ENCODE data around the gene SOWAHC. TPM values are rescaled to one million over a fixed set of nuclear protein-coding genes. Genes with fewer than 3 reads are reported as not detected.
A peak's percentile ranks its signal among the peaks of the same experiment; 100 is the strongest.
"Not testable (repeated sequence)": the region's sequence is repeated elsewhere in the genome, so short reads cannot be mapped to it uniquely, and the experiment has no call there.

SOWAHC gene
- total and polyA plus RNA-seq, 5 experiments from 2014 or later, result 0.05 to 0.16 (median 0.12) TPM; not detected in 2

DNA sequence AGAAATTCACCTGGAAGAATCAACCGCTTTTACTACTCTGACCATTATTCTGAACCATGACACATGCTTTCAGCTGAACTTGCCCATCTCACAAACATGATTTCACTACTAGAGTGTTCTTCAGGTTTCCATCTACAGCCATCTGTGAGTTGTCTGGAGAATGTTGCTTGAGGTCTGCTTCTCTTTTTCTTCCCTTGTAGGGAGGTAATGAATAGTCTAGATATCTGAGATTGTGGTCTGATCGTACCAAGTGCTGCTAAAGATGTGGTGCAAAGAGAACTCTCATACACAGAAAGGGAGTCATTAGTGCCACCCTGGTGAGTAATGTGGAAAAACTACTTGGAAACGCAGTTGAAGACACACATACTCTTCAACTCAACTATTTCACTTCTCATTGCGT is 10.2 kb downstream of the SOWAHC start:
- no peaks in the 10 kb centered on the region for H3K4me1 Mint-ChIP-seq
- H3K36me3 Mint-ChIP-seq, result no peaks in the 10 kb centered on the region
- ATAC-seq, result no peak
- no peak overlapping the region for H3K4me3 Mint-ChIP-seq
- H3K9me3 Mint-ChIP-seq, result no peaks in the 10 kb centered on the region
- H3K27me3 Mint-ChIP-seq, result peaks cover 14 to 62% (median 31%) of the 10 kb centered on the region in 5 donors
- DNase-seq, result no peak
- no peak overlapping the region for H3K27ac Mint-ChIP-seq
- POLR2A ChIA-PET, result no interaction called here

DNA sequence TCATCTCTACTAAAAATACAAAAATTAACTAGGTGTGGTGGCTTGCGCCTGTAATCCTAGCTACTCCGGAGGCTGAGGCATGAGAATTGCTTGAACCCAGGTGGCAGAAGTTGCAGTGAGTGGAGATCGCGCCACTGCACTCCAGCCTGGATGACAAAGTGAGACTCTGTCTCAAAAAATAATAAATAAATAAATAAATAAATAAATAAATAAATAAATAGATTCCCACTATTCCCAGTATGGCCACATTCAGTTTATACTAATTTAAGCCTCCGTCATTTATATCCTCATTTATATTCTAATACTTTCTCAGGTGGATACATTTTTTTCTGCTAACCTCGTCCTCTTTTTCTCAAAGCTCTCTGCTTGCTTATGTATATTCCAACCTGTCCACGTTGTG is 14.2 kb downstream of the SOWAHC start:
- not testable (repeated sequence) for H3K36me3 Mint-ChIP-seq

DNA sequence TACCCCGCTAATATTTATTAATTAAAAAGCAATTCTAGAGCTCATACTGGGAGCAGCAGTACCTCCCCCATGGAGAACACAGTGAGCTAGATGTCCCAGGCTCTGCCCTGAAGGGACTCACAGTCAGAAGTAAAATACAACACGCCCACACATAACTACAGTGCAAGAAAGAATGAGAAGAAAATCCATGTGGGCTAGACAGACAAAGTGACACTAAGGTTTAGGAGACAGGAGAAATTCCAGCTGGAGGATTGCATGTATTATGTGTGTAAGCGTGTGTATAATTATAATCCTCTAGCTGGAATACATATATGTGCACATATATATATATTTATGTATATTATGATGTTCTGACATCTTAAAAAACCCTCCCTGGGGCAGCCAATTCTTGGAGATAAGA is 15.7 kb downstream of the SOWAHC start:
- H3K27ac Mint-ChIP-seq, result no peak overlapping the region
- no peak overlapping the region for H3K4me3 Mint-ChIP-seq
- H3K9me3 Mint-ChIP-seq, result no peaks in the 10 kb centered on the region
- H3K4me1 Mint-ChIP-seq, result no peaks in the 10 kb centered on the region
- ATAC-seq (no peak), DNase-seq (no peak)
- POLR2A ChIA-PET, result no interaction called here
- peaks cover 2 to 20% (median 9%) of the 10 kb centered on the region in 5 donors for H3K27me3 Mint-ChIP-seq
- peaks cover 0 to 1% (median 0%) of the 10 kb centered on the region in 3 donors for H3K36me3 Mint-ChIP-seq

More for the DNA sequence above, 14.2 kb downstream of the SOWAHC start:
- H3K4me1 Mint-ChIP-seq, H3K4me3 Mint-ChIP-seq, POLR2A ChIA-PET, H3K9me3 Mint-ChIP-seq, H3K27ac Mint-ChIP-seq, DNase-seq, ATAC-seq: not testable (repeated sequence)
- H3K27me3 Mint-ChIP-seq, result peaks cover 5 to 35% (median 23%) of the 10 kb centered on the region in 5 donors

DNA sequence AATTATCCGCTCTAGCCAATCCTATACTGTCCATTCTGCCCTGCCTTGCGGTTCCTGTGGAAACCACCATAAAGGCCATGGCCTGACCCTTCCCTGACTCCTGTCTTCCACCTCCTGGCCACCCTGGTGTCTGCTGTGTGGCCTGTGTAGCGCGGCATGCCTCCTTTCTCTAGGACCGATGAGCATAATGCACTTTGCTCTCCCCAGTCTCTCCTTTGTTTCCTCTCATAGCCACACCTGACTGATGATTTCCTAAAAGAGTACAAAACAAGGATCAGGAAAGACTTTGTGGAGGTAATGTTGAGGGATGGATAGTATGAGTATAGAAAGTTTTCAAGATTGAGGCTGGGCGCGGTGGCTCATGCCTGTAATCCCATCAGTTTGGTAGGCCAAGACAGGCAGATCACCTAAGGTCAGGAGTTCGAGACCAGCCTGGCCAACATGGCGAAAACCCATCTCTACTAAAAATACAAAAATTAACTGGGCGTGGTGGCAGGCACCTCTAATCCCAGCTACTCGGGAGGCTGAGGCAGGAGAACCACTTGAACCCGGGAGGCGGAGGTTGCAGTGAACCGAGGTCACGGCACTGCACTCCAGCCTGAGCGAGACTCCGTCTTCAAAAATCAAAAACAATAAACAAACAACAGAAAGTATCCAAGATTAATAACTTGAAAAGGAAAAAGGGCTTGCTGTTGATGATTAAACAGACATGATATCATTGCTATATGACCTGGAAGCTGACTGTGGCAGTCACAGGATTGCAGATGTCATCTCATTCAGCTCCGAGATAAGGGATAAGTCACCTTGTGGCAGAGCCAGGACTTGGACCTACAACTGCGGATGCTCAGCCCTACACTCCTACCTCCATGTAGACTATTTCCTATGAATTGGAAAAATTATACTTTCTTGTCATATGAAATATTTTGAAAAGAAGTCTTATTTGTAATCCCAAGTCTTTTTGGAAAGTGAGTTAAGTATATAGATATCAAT is 16.6 kb downstream of the SOWAHC start:
- no peak for DNase-seq
- peaks cover 0 to 1% (median 0%) of the 10 kb centered on the region in 3 donors for H3K36me3 Mint-ChIP-seq
- POLR2A ChIA-PET, result no interaction called here
- no peaks in the 10 kb centered on the region for H3K9me3 Mint-ChIP-seq
- H3K27me3 Mint-ChIP-seq, result peaks cover 0 to 20% (median 9%) of the 10 kb centered on the region in 5 donors
- no peaks in the 10 kb centered on the region for H3K4me1 Mint-ChIP-seq
- H3K4me3 Mint-ChIP-seq, result no peak overlapping the region
- peak overlapping the region in 1 of 10 donors; percentile 56 for H3K27ac Mint-ChIP-seq
- no peak for ATAC-seq

DNA sequence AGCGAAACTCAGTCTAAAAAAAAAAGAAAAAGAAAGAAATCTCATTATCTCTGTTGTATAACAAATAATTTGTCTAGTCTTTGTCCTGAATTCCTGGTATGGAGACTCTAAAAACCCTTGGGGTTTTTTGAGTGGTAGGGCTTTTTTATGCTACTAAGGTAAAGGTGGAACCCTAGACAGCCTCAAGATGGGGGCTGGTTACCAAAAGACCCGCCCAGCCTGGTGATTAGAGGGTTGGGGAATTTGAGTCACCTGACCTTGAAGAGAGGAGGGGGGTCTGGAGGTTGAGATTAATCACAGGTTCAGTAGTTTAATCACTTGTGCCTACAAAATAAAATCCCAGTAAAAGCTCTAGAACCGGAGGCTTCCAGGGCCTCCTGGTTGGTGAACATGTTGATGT is 17.6 kb downstream of the SOWAHC start:
- POLR2A ChIA-PET, result no interaction called here
- H3K4me1 Mint-ChIP-seq, result no peaks in the 10 kb centered on the region
- H3K36me3 Mint-ChIP-seq, result peaks cover 0 to 1% (median 0%) of the 10 kb centered on the region in 3 donors
- no peak overlapping the region for H3K4me3 Mint-ChIP-seq
- DNase-seq (no peak), ATAC-seq (no peak)
- peaks cover 0 to 20% (median 8%) of the 10 kb centered on the region in 5 donors for H3K27me3 Mint-ChIP-seq
- H3K9me3 Mint-ChIP-seq, result no peaks in the 10 kb centered on the region
- no peak overlapping the region for H3K27ac Mint-ChIP-seq

DNA sequence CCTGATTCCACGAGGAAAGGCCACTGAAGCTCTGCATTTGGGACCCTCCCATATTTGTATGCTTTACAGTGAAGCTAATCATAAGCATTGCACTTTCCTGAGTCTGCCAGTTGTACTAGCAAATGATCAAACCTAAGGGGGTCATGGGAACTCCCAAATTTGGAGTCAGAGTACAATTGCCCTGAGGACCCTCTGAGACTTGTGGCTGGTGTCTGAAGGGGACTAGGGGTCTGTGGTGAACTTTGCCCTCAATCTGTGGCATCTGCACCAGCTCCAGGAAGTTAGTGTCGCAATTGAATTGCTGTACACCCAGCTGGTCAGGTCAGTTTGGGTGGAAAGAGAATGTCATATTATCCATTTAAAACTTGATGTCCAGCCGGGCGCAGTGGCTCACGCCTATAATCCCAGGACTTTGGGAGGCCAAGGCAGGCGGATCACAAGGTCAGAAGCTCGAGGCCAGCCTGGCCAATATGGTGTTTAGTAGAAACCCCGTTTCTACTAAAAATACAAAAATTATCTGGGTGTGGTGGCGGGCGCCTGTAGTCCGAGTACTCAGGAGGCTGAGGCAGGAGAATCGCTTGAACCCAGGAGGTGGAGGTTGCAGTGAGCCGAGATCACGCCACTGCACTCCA is 18.1 kb downstream of the SOWAHC start:
- H3K27ac Mint-ChIP-seq, result no peak overlapping the region
- POLR2A ChIA-PET, result no interaction called here
- no peaks in the 10 kb centered on the region for H3K9me3 Mint-ChIP-seq

DNA sequence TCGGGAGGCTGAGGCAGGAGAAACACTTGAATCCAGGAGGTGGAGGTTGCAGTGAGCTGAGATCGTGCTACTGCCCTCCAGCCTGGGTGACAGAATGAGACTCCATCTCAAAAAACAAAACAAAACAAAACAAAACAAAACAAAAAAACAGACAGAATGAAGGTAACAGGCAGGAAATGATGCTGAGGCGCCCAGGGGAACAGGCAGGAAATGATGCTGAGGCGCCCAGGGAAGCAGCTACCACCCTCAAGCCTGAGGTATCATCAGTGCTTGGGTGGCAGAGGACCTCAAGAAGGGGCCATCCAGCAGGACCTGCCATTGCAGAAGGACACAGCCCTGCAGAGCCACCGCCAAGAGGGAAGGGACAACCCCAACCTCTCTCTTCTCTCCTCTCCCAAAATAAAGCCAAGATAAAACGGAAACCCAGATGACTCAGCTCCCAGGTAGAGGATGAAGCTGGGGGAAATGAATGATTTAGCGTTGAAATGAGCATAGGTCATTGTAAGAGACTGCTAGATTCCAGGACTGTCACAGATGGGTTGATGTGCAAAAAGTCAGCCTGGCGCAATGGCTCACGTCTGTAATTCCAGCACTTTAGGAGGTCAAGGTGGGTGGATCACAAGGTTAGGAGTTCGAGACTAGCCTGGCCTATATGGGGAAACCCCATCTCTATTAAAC is 19.3 kb downstream of the SOWAHC start:
- Mint-ChIP-seq H3K36me3 (peaks cover 0 to 1% (median 0%) of the 10 kb centered on the region in 3 donors), H3K27me3 (peaks cover 0 to 19% (median 4%) of the 10 kb centered on the region in 5 donors), H3K9me3 (no peaks in the 10 kb centered on the region), H3K27ac (no peak overlapping the region), H3K4me1 (peaks cover 0 to 2% (median 0%) of the 10 kb centered on the region in 4 donors), H3K4me3 (no peak overlapping the region)
- ATAC-seq, result no peak
- POLR2A ChIA-PET, result no interaction called here
- DNase-seq, result no peak

More for the DNA sequence above, 18.1 kb downstream of the SOWAHC start:
- no peak overlapping the region for H3K4me3 Mint-ChIP-seq
- peaks cover 0 to 19% (median 7%) of the 10 kb centered on the region in 5 donors for H3K27me3 Mint-ChIP-seq
- DNase-seq, result no peak
- no peaks in the 10 kb centered on the region for H3K4me1 Mint-ChIP-seq
- peaks cover 0 to 1% (median 0%) of the 10 kb centered on the region in 3 donors for H3K36me3 Mint-ChIP-seq
- no peak for ATAC-seq

DNA sequence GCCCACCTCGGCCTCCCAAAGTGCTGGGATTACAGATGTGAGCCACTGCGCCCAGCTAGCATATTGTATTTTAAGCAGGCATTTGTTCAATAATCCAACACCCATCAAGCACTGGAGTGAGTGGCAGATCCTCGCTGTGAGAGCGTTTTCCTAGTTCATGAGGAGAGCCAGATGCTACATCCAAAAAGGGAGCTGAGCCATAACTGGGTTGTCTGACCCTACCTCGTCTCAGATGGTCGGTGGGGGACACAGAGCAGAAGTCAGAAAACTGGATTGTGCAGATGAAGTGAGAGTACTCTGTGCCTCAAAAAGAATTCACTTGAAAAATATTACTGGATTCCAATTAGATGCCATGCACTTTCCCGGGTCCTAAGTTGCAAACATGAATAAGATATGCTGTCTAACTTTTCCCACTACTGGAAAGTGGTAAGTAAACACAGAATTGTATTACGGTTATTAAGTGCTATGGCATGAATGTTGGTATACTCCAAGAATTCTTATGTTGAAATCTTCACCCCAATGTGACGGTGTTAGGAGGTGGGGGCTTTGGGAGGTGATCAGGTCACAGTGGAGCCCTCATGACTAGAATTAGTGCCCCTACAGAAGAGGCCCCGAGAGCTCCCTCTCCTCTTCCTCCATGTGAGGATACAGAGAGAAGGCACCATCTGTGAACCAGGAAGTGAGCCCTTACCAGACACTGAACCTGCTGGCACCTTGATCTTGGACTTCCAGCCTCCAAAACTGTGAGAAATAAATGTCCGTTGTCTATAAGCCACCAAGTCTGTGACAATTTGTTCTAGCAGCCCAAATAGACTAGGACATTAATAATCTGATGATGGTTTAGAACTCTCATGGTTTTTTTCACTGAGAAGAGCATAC is 21.5 kb downstream of the SOWAHC start:
- POLR2A ChIA-PET, result interaction anchor here (0.6 kb wide), 1 partner anchor 1058 kb away, joined by 3 read pairs; no protein-coding TSS in a partner anchor
- DNase-seq (no peak), ATAC-seq (no peak)
- Mint-ChIP-seq H3K4me3 (no peak overlapping the region), H3K4me1 (peaks cover 0 to 2% (median 0%) of the 10 kb centered on the region in 4 donors), H3K9me3 (no peaks in the 10 kb centered on the region), H3K27me3 (peaks cover 0 to 15% (median 4%) of the 10 kb centered on the region in 5 donors), H3K27ac (no peak overlapping the region), H3K36me3 (peaks cover 0 to 1% (median 0%) of the 10 kb centered on the region in 3 donors)

DNA sequence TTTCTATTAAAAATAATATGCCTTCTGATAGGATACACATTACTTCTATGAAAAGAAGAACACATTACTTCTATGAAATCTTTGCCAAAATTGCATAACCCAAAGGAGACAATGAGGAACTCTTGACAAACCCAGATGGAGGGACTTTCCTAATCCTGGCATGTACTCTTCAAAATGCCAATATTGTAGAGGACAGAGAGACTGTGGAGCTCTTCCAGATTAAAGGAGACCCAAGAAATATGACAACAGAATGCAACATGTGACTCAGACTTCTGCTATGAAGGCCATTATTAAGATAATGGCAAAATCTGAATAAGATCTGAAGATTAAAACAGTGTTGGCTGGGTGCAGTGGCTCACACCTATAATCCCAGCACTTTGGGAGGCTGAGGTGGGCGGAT is 22.2 kb downstream of the SOWAHC start:
- no peaks in the 10 kb centered on the region for H3K9me3 Mint-ChIP-seq
- H3K4me3 Mint-ChIP-seq, result no peak overlapping the region
- DNase-seq (no peak), ATAC-seq (no peak)
- peaks cover 0 to 1% (median 0%) of the 10 kb centered on the region in 3 donors for H3K36me3 Mint-ChIP-seq
- peaks cover 0 to 15% (median 8%) of the 10 kb centered on the region in 5 donors for H3K27me3 Mint-ChIP-seq
- POLR2A ChIA-PET, result no interaction called here
- H3K4me1 Mint-ChIP-seq, result peaks cover 0 to 2% (median 0%) of the 10 kb centered on the region in 4 donors
- no peak overlapping the region for H3K27ac Mint-ChIP-seq

DNA sequence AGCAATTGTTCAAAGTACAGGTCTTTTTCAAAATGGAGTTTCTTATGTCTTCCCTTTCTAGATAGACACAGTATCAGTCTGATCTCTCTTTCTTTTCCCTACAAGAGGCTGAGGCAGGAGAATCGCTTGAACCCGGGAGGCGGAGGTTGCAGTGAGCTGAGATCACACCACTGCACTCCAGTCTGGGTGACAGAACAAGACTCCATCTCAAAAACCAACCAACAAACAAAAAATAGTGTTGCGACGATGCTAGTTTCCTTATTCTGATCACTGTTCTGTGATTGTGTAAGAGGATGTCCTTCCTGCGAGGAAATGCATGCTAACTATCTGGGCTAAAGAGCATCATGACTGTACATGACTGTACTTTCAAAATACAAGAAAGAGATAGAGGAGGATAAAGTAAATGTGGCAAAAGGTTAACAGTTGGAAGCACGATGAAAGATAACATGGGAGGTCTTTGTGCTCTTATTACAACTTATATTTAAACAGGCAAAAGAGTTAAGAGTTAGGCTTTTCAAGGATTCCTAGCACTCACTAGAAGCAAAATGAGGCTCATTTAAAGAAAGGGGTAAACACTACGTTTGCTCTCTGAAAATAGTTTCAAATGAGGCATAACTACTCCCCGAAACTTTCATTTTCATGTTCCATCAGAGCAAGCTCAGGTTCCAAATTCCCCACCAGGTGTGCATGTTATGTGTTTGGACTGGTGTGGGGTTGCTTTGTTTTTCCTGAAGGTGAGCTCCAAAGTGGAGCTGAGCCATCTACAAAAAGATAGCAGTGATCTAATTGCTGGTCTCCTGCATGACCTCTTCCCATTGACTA is 23.8 kb downstream of the SOWAHC start:
- H3K27me3 Mint-ChIP-seq, result peaks cover 2 to 12% (median 6%) of the 10 kb centered on the region in 5 donors
- ATAC-seq, result no peak
- DNase-seq, result no peak
- H3K36me3 Mint-ChIP-seq, result peaks cover 0 to 1% (median 0%) of the 10 kb centered on the region in 3 donors
- no peaks in the 10 kb centered on the region for H3K9me3 Mint-ChIP-seq
- POLR2A ChIA-PET, result no interaction called here
- H3K27ac Mint-ChIP-seq, result no peak overlapping the region
- peaks cover 0 to 2% (median 0%) of the 10 kb centered on the region in 4 donors for H3K4me1 Mint-ChIP-seq
- H3K4me3 Mint-ChIP-seq, result no peak overlapping the region

DNA sequence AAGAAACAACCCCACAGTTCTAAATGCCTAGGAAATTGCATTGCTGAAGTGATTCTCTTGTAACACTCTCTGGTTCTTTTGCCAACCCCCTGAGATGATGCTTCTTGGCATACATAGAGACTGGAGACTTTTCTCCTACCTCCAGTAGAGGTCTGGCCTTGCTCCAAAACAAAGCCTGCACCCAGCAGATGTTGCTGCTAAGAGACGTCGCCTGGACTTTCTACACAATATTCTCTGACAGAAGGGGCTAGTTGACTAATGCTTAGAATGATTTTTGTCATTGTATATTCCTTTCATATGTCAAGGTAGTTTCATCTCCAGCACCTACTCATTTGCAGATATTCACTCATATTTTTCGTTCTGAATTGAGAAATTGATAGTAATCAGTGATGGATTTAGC is 24.6 kb downstream of the SOWAHC start:
- no peaks in the 10 kb centered on the region for H3K36me3 Mint-ChIP-seq
- H3K27ac Mint-ChIP-seq, result no peak overlapping the region
- no peak for ATAC-seq
- no peak overlapping the region for H3K4me3 Mint-ChIP-seq
- no peak for DNase-seq
- peaks cover 2 to 9% (median 6%) of the 10 kb centered on the region in 5 donors for H3K27me3 Mint-ChIP-seq
- no peaks in the 10 kb centered on the region for H3K9me3 Mint-ChIP-seq
- peaks cover 0 to 2% (median 0%) of the 10 kb centered on the region in 4 donors for H3K4me1 Mint-ChIP-seq
- POLR2A ChIA-PET, result no interaction called here
